ENCODE results near the gene SLC16A5.

The SLC16A5 gene

GRCh38 chr17:75049706-75050105 lies 38.0 kb upstream of the SLC16A5 start:
- H3K4me3 ChIP-seq (ENCODE audit: low read length), result no peak overlapping the region
- peaks cover 59% of the 10 kb centered on the region for H3K36me3 ChIP-seq (ENCODE audit: insufficient read depth, low read depth, low read length)
- no peak overlapping the region for H3K9ac ChIP-seq (ENCODE audit: low read depth, low read length)
- H3K27ac ChIP-seq (ENCODE audit: low read length), result no peak overlapping the region
- no peaks in the 10 kb centered on the region for H3K9me3 ChIP-seq (ENCODE audit: insufficient read depth, low read depth, low read length)
- peaks cover 6% of the 10 kb centered on the region; the same call in 1 of the 2 replicates for H3K4me1 ChIP-seq (ENCODE audit: insufficient read depth, low read length)
- no peaks in the 10 kb centered on the region for H3K27me3 ChIP-seq (ENCODE audit: insufficient read depth, low read length)

DNA sequence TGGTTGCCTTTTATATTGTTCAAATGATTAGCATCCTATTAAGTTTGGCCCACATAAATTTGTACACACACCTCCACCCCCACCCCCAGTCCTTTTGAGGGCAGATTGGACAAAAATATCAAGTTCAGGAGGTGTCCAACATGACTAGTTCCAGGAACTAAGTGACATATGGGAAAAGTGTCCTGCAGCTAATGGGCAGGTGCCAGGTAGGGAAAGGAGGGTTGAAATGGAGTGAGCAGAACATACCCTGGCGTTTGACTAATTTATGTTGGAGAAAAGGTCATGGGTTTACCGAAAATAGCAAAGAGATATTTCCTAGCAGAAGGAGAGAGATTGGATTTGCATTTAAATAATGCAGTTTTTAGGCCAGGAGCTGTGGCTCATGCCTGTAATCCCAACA lies 35.8 kb upstream of the SLC16A5 start:
- Histone ChIP-seq H3K9ac (ENCODE audit: low read depth, low read length) (no peak overlapping the region), H3K27ac (ENCODE audit: low read length) (no peak overlapping the region), H3K36me3 (ENCODE audit: insufficient read depth, low read depth, low read length) (peaks cover 80% of the 10 kb centered on the region)

DNA sequence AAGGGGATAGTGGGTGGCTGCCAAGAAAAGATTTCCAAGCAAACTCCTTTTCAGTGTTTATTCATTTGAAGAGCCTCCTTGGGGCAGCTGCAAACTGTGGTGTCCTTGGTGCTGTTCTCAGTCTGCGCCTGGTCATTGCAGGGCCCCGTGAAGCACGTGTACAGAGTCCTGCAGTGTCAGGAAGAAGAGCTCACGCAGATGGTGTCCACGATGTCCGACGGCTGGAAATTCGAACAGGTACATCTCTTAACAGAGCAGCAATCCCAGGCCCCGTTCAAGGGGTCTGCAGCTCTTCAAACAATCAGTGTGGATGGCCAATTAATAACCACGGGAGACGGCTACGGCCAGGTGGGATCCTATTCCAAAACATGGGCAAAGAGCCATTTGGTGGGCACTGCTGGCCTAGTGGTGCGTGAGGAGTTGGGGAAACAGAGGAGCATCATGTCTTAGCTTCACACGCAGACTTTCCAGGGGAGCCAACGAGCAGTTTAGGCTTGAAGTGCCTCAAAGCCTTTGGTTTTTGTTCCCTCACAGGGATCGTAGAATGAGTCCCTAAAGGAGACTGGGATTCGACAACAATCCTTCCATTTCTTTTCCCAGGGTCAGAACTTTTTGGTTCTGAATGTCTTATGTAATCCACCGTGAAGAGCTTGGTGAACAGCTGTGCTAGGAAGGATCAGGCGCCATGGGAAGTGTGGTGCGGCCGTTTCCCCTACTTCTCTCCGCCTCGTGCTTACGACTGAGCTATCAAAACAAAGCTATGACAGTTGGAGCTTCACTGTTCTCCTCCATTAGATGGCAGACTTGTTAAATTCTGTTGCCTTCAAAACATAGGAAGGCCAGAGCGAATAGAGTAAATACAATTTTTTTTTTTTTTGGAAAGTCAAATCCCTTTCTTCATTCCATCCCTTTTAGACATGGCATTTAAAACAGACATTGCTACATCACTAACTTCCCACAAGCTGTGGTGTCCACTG lies 28.1 kb upstream of the SLC16A5 start:
- no peaks in the 10 kb centered on the region for H3K27me3 ChIP-seq (ENCODE audit: insufficient read depth, low read length)
- H3K9ac ChIP-seq (ENCODE audit: low read depth, low read length), result no peak overlapping the region
- no peak overlapping the region for H3K4me3 ChIP-seq (ENCODE audit: low read length)
- no peaks in the 10 kb centered on the region for H3K4me1 ChIP-seq (ENCODE audit: insufficient read depth, low read length)
- H3K9me3 ChIP-seq (ENCODE audit: insufficient read depth, low read depth, low read length), result no peaks in the 10 kb centered on the region
- no peak overlapping the region for H3K27ac ChIP-seq (ENCODE audit: low read length)
- peaks cover 84% of the 10 kb centered on the region for H3K36me3 ChIP-seq (ENCODE audit: insufficient read depth, low read depth, low read length)

More for the DNA sequence above, 35.8 kb upstream of the SLC16A5 start:
- Histone ChIP-seq H3K4me1 (ENCODE audit: insufficient read depth, low read length) (peaks cover 4% of the 10 kb centered on the region; the same call in 1 of the 2 replicates), H3K9me3 (ENCODE audit: insufficient read depth, low read depth, low read length) (no peaks in the 10 kb centered on the region), H3K27me3 (ENCODE audit: insufficient read depth, low read length) (no peaks in the 10 kb centered on the region), H3K4me3 (ENCODE audit: low read length) (no peak overlapping the region)

GRCh38 chr17:75060434-75061054 lies 27.2 kb upstream of the SLC16A5 start:
- Histone ChIP-seq H3K4me3 (ENCODE audit: low read length) (no peak overlapping the region), H3K36me3 (ENCODE audit: insufficient read depth, low read depth, low read length) (peaks cover 81% of the 10 kb centered on the region), H3K27me3 (ENCODE audit: insufficient read depth, low read length) (no peaks in the 10 kb centered on the region), H3K27ac (ENCODE audit: low read length) (no peak overlapping the region), H3K9me3 (ENCODE audit: insufficient read depth, low read depth, low read length) (no peaks in the 10 kb centered on the region), H3K4me1 (ENCODE audit: insufficient read depth, low read length) (no peaks in the 10 kb centered on the region), H3K9ac (ENCODE audit: low read depth, low read length) (no peak overlapping the region)

DNA sequence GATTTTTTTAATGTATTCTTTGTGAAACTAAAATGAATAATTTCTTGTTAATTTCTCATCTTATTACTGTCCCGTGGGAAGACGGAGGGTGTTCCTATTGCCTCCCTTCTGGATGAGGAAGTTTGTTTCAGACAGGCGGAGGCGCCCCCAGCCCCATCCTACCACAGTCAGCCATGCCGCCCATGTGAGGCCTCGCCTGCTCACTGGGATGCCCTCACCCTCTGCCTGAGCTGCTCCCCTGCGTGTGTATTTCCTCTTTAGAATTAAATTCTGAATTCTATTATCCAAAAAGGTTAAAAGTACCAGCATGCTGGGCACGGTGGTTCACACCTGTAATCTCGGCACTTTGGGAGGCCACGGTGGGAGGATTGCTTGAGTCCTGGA lies 26.7 kb upstream of the SLC16A5 start:
- H3K36me3 ChIP-seq (ENCODE audit: insufficient read depth, low read depth, low read length), result peaks cover 77% of the 10 kb centered on the region

DNA sequence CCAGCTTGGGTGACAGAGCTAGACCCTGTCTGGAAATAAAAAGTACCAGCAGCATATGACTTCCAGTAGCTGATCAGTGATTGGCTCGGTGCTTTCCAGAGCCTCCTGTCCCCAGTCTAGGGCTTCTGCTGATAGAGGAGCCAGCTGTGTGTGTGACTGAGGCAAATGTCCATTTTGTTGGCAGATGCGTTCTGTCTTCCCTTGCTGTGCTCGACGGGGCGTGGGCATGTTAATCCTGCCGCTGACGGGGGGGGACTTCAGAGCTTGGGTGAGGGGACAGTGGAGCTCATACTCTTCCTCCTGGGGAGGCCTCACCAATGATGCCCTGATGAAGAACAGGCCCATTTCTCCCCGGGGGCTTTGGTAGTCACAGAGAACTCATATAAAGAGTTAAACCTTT lies 26.1 kb upstream of the SLC16A5 start:
- H3K27me3 ChIP-seq (ENCODE audit: insufficient read depth, low read length), result no peaks in the 10 kb centered on the region
- no peaks in the 10 kb centered on the region for H3K4me1 ChIP-seq (ENCODE audit: insufficient read depth, low read length)
- H3K9ac ChIP-seq (ENCODE audit: low read depth, low read length), result no peak overlapping the region
- no peak overlapping the region for H3K27ac ChIP-seq (ENCODE audit: low read length)
- no peak overlapping the region for H3K4me3 ChIP-seq (ENCODE audit: low read length)
- H3K9me3 ChIP-seq (ENCODE audit: insufficient read depth, low read depth, low read length), result no peaks in the 10 kb centered on the region
- H3K36me3 ChIP-seq (ENCODE audit: insufficient read depth, low read depth, low read length), result peaks cover 72% of the 10 kb centered on the region

More for the DNA sequence above, 26.7 kb upstream of the SLC16A5 start:
- Histone ChIP-seq H3K4me3 (ENCODE audit: low read length) (no peak overlapping the region), H3K27me3 (ENCODE audit: insufficient read depth, low read length) (no peaks in the 10 kb centered on the region), H3K9ac (ENCODE audit: low read depth, low read length) (no peak overlapping the region), H3K9me3 (ENCODE audit: insufficient read depth, low read depth, low read length) (no peaks in the 10 kb centered on the region), H3K4me1 (ENCODE audit: insufficient read depth, low read length) (no peaks in the 10 kb centered on the region), H3K27ac (ENCODE audit: low read length) (no peak overlapping the region)

- Histone ChIP-seq H3K9me3 (ENCODE audit: insufficient read depth, low read depth, low read length) (no peaks in the 10 kb centered on the region), H3K9ac (ENCODE audit: low read depth, low read length) (no peak overlapping the region), H3K27me3 (ENCODE audit: insufficient read depth, low read length) (no peaks in the 10 kb centered on the region), H3K4me3 (ENCODE audit: low read length) (no peak overlapping the region), H3K27ac (ENCODE audit: low read length) (no peak overlapping the region), H3K36me3 (ENCODE audit: insufficient read depth, low read depth, low read length) (peaks cover 62% of the 10 kb centered on the region), H3K4me1 (ENCODE audit: insufficient read depth, low read length) (no peaks in the 10 kb centered on the region)
These were observed 24.6 kb upstream of the SLC16A5 start for GRCh38 chr17:75063201-75063600.

DNA sequence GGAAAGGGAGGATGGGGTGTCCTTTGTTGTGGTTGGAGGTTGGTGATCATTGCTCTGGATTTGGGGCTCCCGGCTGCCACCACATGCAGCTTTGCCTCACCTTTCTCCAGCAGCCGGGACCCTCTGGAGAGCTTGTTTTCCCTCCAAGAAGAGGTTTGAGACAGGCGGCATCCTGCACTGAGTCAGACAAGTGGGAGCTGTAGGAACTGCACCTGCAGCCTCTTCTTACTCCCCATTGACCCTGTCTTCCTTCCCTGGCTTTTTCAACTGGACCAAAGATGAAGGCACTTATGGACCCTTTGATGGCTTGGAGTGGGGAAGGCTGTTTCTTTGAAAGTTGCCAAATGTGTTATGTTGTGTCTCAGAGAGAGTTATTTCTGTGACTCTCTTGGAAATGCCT lies 24.1 kb upstream of the SLC16A5 start:
- Histone ChIP-seq H3K4me3 (ENCODE audit: low read length) (no peak overlapping the region), H3K9ac (ENCODE audit: low read depth, low read length) (no peak overlapping the region), H3K9me3 (ENCODE audit: insufficient read depth, low read depth, low read length) (no peaks in the 10 kb centered on the region), H3K36me3 (ENCODE audit: insufficient read depth, low read depth, low read length) (peaks cover 62% of the 10 kb centered on the region), H3K27me3 (ENCODE audit: insufficient read depth, low read length) (no peaks in the 10 kb centered on the region), H3K4me1 (ENCODE audit: insufficient read depth, low read length) (no peaks in the 10 kb centered on the region), H3K27ac (ENCODE audit: low read length) (no peak overlapping the region)

DNA sequence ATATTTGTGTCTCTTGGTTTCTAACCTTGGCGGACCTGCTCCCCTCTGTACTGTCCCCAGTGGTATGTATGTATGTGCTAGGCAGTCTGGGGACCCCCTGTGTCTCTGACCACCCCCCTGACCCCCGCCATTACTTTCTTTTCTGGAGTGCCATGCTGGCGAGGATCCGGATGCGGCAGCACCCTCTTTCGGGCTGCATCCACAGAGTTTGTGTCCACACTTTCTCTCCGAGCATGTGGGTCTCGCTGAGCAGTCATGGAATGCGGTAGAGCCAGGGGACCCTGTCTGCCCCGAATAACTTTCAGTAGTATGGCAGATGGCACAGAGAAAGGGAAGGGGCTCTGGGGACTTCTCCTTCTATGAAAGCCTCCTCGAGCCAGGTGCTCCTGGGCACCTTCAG lies 23.7 kb upstream of the SLC16A5 start:
- H3K9ac ChIP-seq (ENCODE audit: low read depth, low read length), result no peak overlapping the region
- no peaks in the 10 kb centered on the region for H3K27me3 ChIP-seq (ENCODE audit: insufficient read depth, low read length)
- H3K4me3 ChIP-seq (ENCODE audit: low read length), result no peak overlapping the region
- H3K4me1 ChIP-seq (ENCODE audit: insufficient read depth, low read length), result no peaks in the 10 kb centered on the region
- no peak overlapping the region for H3K27ac ChIP-seq (ENCODE audit: low read length)
- peaks cover 62% of the 10 kb centered on the region for H3K36me3 ChIP-seq (ENCODE audit: insufficient read depth, low read depth, low read length)
- no peaks in the 10 kb centered on the region for H3K9me3 ChIP-seq (ENCODE audit: insufficient read depth, low read depth, low read length)

DNA sequence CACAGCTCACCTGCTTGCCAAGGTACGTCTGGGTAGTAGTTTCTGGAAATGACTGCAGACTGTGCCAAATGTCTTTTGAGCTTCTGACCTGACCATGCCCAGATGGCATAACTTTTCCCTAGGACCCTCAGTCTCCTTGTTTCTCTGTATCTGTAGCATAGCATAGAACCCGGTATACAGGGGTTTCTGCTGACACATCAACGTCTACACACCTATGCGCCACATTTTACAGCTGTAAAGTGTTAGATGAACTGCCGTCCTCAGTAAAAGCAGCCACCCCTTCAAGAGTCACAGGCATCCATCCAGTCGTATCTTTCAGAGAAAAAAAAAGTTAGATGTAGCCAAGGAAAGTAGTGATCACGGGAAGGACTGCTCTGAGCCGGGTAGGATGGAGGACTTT lies 23.3 kb upstream of the SLC16A5 start:
- H3K27ac ChIP-seq (ENCODE audit: low read length), result no peak overlapping the region
- no peaks in the 10 kb centered on the region for H3K9me3 ChIP-seq (ENCODE audit: insufficient read depth, low read depth, low read length)
- H3K4me3 ChIP-seq (ENCODE audit: low read length), result no peak overlapping the region
- H3K9ac ChIP-seq (ENCODE audit: low read depth, low read length), result no peak overlapping the region
- H3K27me3 ChIP-seq (ENCODE audit: insufficient read depth, low read length), result no peaks in the 10 kb centered on the region
- peaks cover 58% of the 10 kb centered on the region for H3K36me3 ChIP-seq (ENCODE audit: insufficient read depth, low read depth, low read length)
- no peaks in the 10 kb centered on the region for H3K4me1 ChIP-seq (ENCODE audit: insufficient read depth, low read length)

GRCh38 chr17:75064867-75065561 lies 22.7 kb upstream of the SLC16A5 start:
- H3K9ac ChIP-seq (ENCODE audit: low read depth, low read length), result no peak overlapping the region
- H3K9me3 ChIP-seq (ENCODE audit: insufficient read depth, low read depth, low read length), result no peaks in the 10 kb centered on the region
- no peaks in the 10 kb centered on the region for H3K4me1 ChIP-seq (ENCODE audit: insufficient read depth, low read length)
- H3K36me3 ChIP-seq (ENCODE audit: insufficient read depth, low read depth, low read length), result peaks cover 52% of the 10 kb centered on the region
- no peak overlapping the region for H3K27ac ChIP-seq (ENCODE audit: low read length)
- H3K27me3 ChIP-seq (ENCODE audit: insufficient read depth, low read length), result no peaks in the 10 kb centered on the region
- no peak overlapping the region for H3K4me3 ChIP-seq (ENCODE audit: low read length)
